ENCODE results near the gene SENP7.

Gene SENP7

GRCh38 chr3:101340591-101340990 lies 172.4 kb downstream of the SENP7 start:
- no peak overlapping the region for H3K27ac ChIP-seq (ENCODE audit: low read depth, low read length)
- no peaks in the 10 kb centered on the region for H3F3A ChIP-seq (ENCODE audit: control insufficient read depth, insufficient read depth)
- TF ChIP-seq EZH2phosphoT487 (IDR thresholded peaks at IDR 0.05; ENCODE audit: borderline replicate concordance, low read length): no peak
- TF ChIP-seq CTCF (IDR thresholded peaks at IDR 0.05; ENCODE audit: low read depth, low read length, poor library complexity, severe bottlenecking): no peak
- no peaks in the 10 kb centered on the region for H3K9me3 ChIP-seq (ENCODE audit: control insufficient read depth, insufficient read depth, low read length)
- no peak overlapping the region for H3K4me2 ChIP-seq (ENCODE audit: low read length)
- no peaks in the 10 kb centered on the region for H3K79me2 ChIP-seq (ENCODE audit: control insufficient read depth, low read length)
- no peak overlapping the region for H3K4me3 ChIP-seq (ENCODE audit: low read length)
- no peaks in the 10 kb centered on the region for H3K4me1 ChIP-seq (ENCODE audit: control insufficient read depth, low read length)
- H3K9me2 ChIP-seq (replicated peaks; ENCODE audit: control insufficient read depth, low read length): no peaks in the 10 kb centered on the region
- no peaks in the 10 kb centered on the region for H3K27me3 ChIP-seq (ENCODE audit: control insufficient read depth, low read length)
- H3K36me3 ChIP-seq (ENCODE audit: control insufficient read depth, low read length): no peaks in the 10 kb centered on the region; the same call in 1 of the 2 replicates
- H4K20me1 ChIP-seq (ENCODE audit: control insufficient read depth, insufficient read depth, low read depth, low read length): no peaks in the 10 kb centered on the region

- no peak overlapping the region for H3K4me2 ChIP-seq (ENCODE audit: low read length)
- no peaks in the 10 kb centered on the region for H3K9me3 ChIP-seq (ENCODE audit: control insufficient read depth, insufficient read depth, low read length)
These were observed 179.1 kb downstream of the SENP7 start for GRCh38 chr3:101333883-101334282.

DNA sequence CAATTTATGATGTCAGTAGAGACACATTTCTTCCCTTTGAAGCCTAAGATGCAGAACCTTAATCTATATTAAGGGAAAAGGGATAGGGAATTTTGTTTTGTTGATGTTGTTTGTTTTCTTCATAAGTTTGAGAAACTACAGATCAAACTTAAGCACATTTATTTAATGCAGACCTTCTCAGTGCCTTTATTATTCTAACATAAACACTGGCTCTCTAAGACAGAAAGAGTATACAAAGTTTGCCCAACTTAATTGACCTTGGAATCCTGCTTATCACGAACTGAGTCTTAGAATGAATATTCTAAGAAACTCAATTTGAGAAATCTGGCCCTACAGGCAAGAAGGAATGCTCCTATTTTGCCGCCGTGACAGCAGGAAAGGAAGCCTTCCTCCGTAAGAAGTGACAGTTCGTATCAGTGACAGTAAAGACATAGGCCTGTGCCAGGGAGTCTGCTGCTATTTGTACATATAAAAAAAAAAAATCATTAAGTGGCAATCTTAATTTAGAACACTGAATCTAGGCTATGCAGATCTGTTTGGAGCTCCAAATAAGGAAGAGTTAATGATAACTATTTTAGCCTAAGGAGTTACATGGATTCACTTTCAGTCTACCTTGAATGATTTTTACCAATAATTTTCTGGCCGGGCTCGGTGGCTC lies 183.9 kb downstream of the SENP7 start:
- Histone ChIP-seq H3F3A (ENCODE audit: control insufficient read depth, insufficient read depth) (no peaks in the 10 kb centered on the region), H3K27me3 (ENCODE audit: control insufficient read depth, low read length) (no peaks in the 10 kb centered on the region), H3K4me2 (ENCODE audit: low read length) (no peak overlapping the region), H3K36me3 (ENCODE audit: control insufficient read depth, low read length) (no peaks in the 10 kb centered on the region), H3K79me2 (ENCODE audit: control insufficient read depth, low read length) (no peaks in the 10 kb centered on the region), H3K4me3 (ENCODE audit: low read length) (no peak overlapping the region), H3K27ac (ENCODE audit: low read depth, low read length) (no peak overlapping the region), H4K20me1 (ENCODE audit: control insufficient read depth, insufficient read depth, low read depth, low read length) (no peaks in the 10 kb centered on the region), H3K9me2 (replicated peaks; ENCODE audit: control insufficient read depth, low read length) (no peaks in the 10 kb centered on the region), H3K4me1 (ENCODE audit: control insufficient read depth, low read length) (no peaks in the 10 kb centered on the region), H3K9me3 (ENCODE audit: control insufficient read depth, insufficient read depth, low read length) (no peaks in the 10 kb centered on the region)
- no peak for TF ChIP-seq CTCF (IDR thresholded peaks at IDR 0.05; ENCODE audit: low read depth, low read length, poor library complexity, severe bottlenecking)
- no peak for TF ChIP-seq EZH2phosphoT487 (IDR thresholded peaks at IDR 0.05; ENCODE audit: borderline replicate concordance, low read length)

More at GRCh38 chr3:101333883-101334282, 179.1 kb downstream of the SENP7 start:
- no peaks in the 10 kb centered on the region for H3K79me2 ChIP-seq (ENCODE audit: control insufficient read depth, low read length)
- H3K27me3 ChIP-seq (ENCODE audit: control insufficient read depth, low read length): no peaks in the 10 kb centered on the region
- no peaks in the 10 kb centered on the region for H3K9me2 ChIP-seq (replicated peaks; ENCODE audit: control insufficient read depth, low read length)
- H3F3A ChIP-seq (ENCODE audit: control insufficient read depth, insufficient read depth): no peaks in the 10 kb centered on the region
- no peaks in the 10 kb centered on the region for H3K4me1 ChIP-seq (ENCODE audit: control insufficient read depth, low read length)
- H3K27ac ChIP-seq (ENCODE audit: low read depth, low read length): no peak overlapping the region
- TF ChIP-seq CTCF (IDR thresholded peaks at IDR 0.05; ENCODE audit: low read depth, low read length, poor library complexity, severe bottlenecking) (no peak), EZH2phosphoT487 (IDR thresholded peaks at IDR 0.05; ENCODE audit: borderline replicate concordance, low read length) (no peak)
- no peak overlapping the region for H3K4me3 ChIP-seq (ENCODE audit: low read length)
- no peaks in the 10 kb centered on the region for H4K20me1 ChIP-seq (ENCODE audit: control insufficient read depth, insufficient read depth, low read depth, low read length)
- no peaks in the 10 kb centered on the region for H3K36me3 ChIP-seq (ENCODE audit: control insufficient read depth, low read length)
